Activated CD8-positive, alpha-beta T cell treated with anti-CD3 and anti-CD28 coated beads, Interleukin-2, amount 10 ng/mL, durations not matched to agents 7 days and 5 days (primary cell): ENCODE measurements around the gene FOXP4. TPM values are rescaled to one million over a fixed set of nuclear protein-coding genes. Genes with fewer than 3 reads are reported as not detected.

ENCODE experiments used
- ATAC-seq: fragments of 150-1000 bp; cut with Tn5 transposase; one replicate; pipeline ENCODE4 v1.10.0; 2021; ENCODE audit warnings: moderate library complexity
- CTCF ChIA-PET: fragments of 350-600 bp; sonication (Branson Sonifier 250); formaldehyde crosslinking; loops from one replicate; lab custom pipeline; 2021; ENCODE audit warnings: antibody characterized with exemption; lab: Charles Lee
- POLR2A ChIA-PET: fragments of 350-600 bp; sonication (Branson Sonifier 250); formaldehyde crosslinking; loops from one replicate; lab custom pipeline; 2021; ENCODE audit warnings: antibody characterized with exemption; lab: Charles Lee
- DNase-seq: peaks from one replicate; pipeline ENCODE4 v3.0.0-alpha.2; 2020
- H3K27ac Mint-ChIP-seq: one replicate; pipeline ENCODE4 v1.8.0; 2021; ENCODE audit warnings: mild to moderate bottlenecking, mixed read lengths
- H3K27me3 Mint-ChIP-seq: one replicate; pipeline ENCODE4 v1.8.0; 2021; ENCODE audit warnings: low read depth, mixed read lengths
- H3K36me3 Mint-ChIP-seq: one replicate; pipeline ENCODE4 v1.8.0; 2021; ENCODE audit warnings: low read depth, mixed read lengths
- H3K4me1 Mint-ChIP-seq: one replicate; pipeline ENCODE4 v1.8.0; 2021; ENCODE audit warnings: low read depth, mixed read lengths
- H3K4me3 Mint-ChIP-seq: one replicate; pipeline ENCODE4 v1.8.0; 2021; ENCODE audit warnings: mild to moderate bottlenecking, mixed read lengths
- H3K9me3 Mint-ChIP-seq: one replicate; pipeline ENCODE4 v1.8.0; 2022; ENCODE audit warnings: mixed read lengths; ENCODE audit not compliant: insufficient read depth
- total RNA-seq, 2 experiments: library from RNA; stranded (reverse); gene quantifications; one replicate each; pipeline ENCODE4 v1.2.3, GENCODE V29; 2021

Gene FOXP4
- total RNA-seq, 2 experiments from 2014 or later, result 6.7 to 7.1 TPM

DNA sequence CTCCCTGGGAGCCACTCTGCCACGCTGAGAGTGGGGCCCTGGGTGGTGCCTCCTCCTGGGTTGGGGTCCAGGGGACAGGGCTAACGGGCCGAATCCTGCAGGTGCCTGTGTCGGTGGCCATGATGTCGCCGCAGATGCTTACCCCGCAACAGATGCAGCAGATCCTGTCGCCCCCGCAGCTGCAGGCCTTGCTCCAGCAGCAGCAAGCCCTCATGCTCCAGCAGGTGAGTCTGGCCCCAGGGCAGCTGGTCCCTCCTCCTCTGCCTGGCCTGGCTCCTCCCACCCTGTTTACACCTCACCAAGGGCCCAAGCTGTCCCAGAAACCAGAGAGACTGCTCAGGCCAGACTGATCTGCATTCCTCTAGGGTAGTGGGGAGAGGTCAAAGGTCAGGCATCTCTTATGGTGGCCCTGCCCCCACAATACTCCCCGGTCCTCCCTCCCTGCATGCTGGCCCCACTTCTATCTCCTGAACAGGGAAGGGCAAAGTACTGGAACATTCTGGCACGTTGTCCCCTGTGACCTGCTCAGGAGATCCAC is 38.6 kb downstream of the FOXP4 start:
- ChIA-PET POLR2A (no interaction called here), CTCF (no interaction called here)
- H3K4me3 Mint-ChIP-seq, result no peak overlapping the region
- no peak for ATAC-seq
- H3K9me3 Mint-ChIP-seq, result no peaks in the 10 kb centered on the region
- H3K36me3 Mint-ChIP-seq, result no peaks in the 10 kb centered on the region
- H3K27ac Mint-ChIP-seq, result no peak overlapping the region
- peaks cover 5% of the 10 kb centered on the region for H3K4me1 Mint-ChIP-seq
- no peaks in the 10 kb centered on the region for H3K27me3 Mint-ChIP-seq
- no peak for DNase-seq

DNA sequence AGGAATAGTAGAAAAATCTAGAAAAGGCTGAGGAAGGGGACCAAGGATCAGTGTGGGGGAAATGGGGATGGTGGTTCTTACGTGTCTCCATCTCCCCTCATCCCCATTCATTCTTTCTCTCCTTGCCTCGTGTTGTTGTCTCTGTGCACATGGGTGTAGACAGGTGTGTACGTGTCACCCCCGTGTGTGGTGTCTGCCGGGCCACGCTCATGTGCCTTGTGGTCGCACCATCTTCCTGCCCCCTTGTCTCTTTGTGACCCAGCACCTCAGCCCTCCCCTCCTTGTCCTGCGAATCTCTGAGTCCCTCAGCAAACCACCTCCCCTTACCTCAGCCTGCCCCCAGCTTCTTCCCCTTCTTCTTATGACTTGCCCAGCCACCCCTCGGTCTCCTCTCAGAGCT is 39.4 kb downstream of the FOXP4 start:
- H3K4me1 Mint-ChIP-seq, result peaks cover 5% of the 10 kb centered on the region
- H3K27me3 Mint-ChIP-seq, result no peaks in the 10 kb centered on the region
- no peak for DNase-seq
- no peak overlapping the region for H3K27ac Mint-ChIP-seq
- CTCF ChIA-PET, result no interaction called here
- no peaks in the 10 kb centered on the region for H3K36me3 Mint-ChIP-seq
- no peak overlapping the region for H3K4me3 Mint-ChIP-seq
- H3K9me3 Mint-ChIP-seq, result no peaks in the 10 kb centered on the region
- POLR2A ChIA-PET, result no interaction called here
- ATAC-seq, result no peak

DNA sequence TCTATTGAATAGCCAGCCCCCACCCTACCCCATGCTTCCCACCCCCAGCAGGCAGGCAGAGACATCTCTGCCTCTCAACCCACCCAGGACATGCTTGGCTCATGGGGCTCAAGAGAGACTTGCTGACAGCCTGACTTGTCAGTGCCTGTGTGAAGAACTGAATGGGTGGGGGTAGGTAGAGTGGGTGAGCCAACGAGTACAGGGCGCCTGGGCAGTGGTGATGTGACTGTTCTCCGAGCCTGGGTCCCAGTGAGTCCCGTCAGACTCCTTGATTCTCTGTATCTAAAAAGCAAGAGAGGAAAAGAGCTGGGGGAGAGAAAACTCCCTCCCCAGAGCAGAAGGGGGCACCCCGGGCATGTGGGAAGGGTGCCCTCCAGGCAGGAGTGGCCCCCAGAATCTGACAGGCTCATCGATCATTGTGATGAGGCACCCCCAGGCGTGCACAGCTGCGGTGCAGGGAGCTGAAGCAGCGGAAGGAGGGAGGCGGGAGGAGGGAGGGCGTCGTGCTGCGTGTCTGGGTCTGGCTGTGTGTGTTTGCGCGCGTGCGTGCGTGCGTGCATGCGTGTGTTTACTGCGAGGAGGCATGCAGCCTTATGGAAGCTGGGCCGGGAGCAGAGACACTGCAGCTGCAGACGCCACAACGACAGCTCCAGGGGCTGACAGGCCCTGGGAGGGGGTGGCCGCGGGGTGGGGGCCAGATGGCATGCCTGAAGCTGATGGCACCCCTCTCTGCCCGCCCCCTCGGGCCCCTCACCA is 40.2 kb downstream of the FOXP4 start:
- no peak overlapping the region for H3K27ac Mint-ChIP-seq
- H3K4me3 Mint-ChIP-seq, result no peak overlapping the region
- ChIA-PET POLR2A (no interaction called here), CTCF (no interaction called here)
- peaks cover 5% of the 10 kb centered on the region for H3K4me1 Mint-ChIP-seq
- H3K36me3 Mint-ChIP-seq, result no peaks in the 10 kb centered on the region
- H3K9me3 Mint-ChIP-seq, result no peaks in the 10 kb centered on the region
- ATAC-seq, result no peak
- DNase-seq, result no peak
- no peaks in the 10 kb centered on the region for H3K27me3 Mint-ChIP-seq

DNA sequence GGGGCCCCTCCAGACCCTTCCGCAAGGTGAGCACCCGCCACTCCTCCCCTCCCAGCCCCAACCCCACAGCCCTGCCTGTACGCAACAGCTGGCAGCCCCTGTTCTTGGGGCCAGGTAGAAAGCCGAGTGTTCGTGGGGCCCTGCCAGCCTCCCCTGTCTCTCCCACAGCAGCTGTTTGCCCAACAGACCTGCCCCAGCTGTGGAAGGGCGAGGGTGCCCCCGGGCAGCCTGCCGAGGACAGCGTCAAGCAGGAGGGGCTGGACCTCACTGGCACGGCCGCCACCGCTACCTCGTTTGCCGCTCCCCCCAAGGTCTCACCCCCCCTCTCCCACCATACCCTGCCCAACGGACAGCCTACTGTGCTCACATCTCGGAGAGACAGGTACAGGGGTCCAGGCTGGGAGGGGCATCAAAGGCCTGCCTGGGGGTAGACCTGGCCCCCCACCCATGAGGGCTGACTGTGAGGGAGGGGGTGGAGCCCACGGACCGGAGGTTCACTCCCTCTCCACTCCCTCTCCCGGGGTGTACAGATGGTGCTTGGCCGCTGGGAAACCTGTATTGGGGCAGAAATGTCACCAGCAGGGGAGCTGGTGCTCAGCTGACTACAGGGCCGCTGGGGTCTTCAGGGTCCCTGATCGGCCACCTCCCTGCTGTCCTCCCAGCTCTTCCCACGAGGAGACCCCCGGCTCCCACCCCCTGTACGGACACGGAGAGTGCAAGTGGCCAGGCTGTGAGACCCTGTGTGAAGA is 41.1 kb downstream of the FOXP4 start:
- no peak overlapping the region for H3K4me3 Mint-ChIP-seq
- H3K9me3 Mint-ChIP-seq, result no peaks in the 10 kb centered on the region
- H3K36me3 Mint-ChIP-seq, result no peaks in the 10 kb centered on the region
- ChIA-PET CTCF (interaction anchor here (1.0 kb wide), 1 partner anchor 102 kb away, joined by 3 read pairs; no protein-coding TSS in a partner anchor), POLR2A (no interaction called here)
- no peak for DNase-seq
- no peak for ATAC-seq
- no peaks in the 10 kb centered on the region for H3K27me3 Mint-ChIP-seq
- H3K4me1 Mint-ChIP-seq, result peaks cover 5% of the 10 kb centered on the region
- no peak overlapping the region for H3K27ac Mint-ChIP-seq

DNA sequence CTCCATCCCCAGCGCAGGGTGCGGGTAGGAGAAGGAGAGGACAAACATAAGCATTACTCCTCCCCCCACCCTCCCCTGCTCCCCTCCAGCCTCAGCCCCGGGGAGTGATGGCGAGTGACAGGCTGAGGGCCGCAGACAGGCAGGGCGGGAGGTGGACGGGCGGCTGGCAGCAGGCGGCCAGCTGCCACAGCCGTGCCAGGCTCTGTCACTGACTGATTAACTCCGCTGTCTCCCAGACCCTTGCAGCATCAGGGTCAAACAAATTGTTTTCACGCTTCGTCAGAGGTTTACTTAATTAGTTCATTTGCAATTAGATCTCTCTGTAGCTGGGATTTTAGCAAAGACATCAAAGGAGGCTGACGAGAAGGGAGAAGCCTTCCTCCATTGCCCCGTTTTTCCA is 41.9 kb downstream of the FOXP4 start:
- no peaks in the 10 kb centered on the region for H3K36me3 Mint-ChIP-seq
- POLR2A ChIA-PET, result no interaction called here
- no peaks in the 10 kb centered on the region for H3K9me3 Mint-ChIP-seq
- peaks cover 5% of the 10 kb centered on the region for H3K4me1 Mint-ChIP-seq
- H3K4me3 Mint-ChIP-seq, result no peak overlapping the region
- no peaks in the 10 kb centered on the region for H3K27me3 Mint-ChIP-seq
- no peak for DNase-seq
- no peak for ATAC-seq
- CTCF ChIA-PET, result interaction anchor here (1.0 to 1.9 kb wide), 3 partner anchors 103 to 220 kb away, joined by 3 to 10 read pairs (median 8); no protein-coding TSS in a partner anchor
- no peak overlapping the region for H3K27ac Mint-ChIP-seq

DNA sequence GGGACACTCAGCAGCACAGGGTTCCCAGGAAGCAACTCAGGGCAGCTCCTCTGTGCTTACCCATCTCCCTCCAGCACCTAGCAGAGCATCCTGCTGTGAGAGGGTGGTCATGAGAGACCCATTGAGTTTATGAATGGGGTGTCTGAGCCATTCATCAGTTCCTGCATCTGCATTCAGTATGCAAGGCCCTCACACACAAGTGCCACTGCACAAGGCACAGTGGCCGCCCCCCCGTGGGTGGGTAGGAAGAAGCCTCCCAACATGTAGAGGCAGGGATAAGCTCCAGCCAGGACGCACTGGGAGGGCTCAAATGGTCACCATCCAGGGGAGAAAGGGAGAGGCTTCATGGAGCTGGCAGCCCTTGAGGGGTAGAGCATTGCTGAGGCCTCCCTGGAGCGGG is 43.0 kb downstream of the FOXP4 start:
- Mint-ChIP-seq H3K27ac (no peak overlapping the region), H3K4me3 (no peak overlapping the region), H3K27me3 (no peaks in the 10 kb centered on the region), H3K9me3 (no peaks in the 10 kb centered on the region), H3K4me1 (peaks cover 5% of the 10 kb centered on the region), H3K36me3 (no peaks in the 10 kb centered on the region)
- CTCF ChIA-PET, result interaction anchor here (1.2 to 1.9 kb wide), 3 partner anchors 163 to 221 kb away, joined by 3 to 10 read pairs (median 8); no protein-coding TSS in a partner anchor
- ATAC-seq (no peak), DNase-seq (no peak)
- POLR2A ChIA-PET, result no interaction called here

DNA sequence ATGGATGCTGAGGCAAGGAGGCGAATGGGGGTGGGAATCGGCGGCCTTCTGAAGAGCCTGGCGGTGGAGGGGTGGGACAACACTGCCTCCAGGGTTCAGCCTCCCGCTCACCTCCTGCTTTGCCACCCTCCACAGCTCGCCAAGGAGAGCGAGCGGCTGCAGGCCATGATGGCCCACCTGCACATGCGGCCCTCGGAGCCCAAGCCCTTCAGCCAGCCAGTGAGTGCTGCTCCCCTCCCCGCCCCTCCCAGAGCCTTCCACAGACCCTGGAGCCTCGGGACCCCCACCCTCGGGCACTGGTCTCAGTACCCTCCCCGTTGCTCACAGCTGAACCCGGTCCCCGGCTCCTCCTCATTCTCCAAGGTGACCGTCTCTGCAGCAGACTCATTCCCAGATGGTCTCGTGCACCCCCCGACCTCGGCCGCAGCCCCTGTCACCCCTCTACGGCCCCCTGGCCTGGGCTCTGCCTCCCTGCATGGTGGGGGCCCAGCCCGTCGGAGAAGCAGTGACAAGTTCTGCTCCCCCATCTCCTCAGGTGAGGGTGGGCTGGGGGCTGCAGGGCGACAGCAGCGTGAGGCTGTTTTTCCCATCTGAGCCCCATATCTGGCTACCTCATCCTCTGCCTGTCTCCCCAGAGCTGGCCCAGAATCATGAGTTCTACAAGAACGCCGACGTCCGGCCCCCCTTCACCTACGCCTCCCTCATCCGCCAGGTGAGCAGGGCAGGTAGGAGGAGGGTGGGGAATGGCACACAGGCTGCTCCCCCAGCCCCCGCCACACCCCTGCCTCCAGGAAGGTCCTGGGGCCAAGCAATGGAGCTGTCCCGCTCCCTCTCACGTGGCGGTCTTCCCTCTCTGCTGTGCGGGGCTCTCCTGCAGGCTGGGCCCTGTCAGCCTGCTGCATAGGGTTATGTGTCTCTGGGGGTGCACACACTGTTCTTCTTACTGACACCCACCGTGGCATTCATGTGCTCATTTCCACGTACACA is 43.7 kb downstream of the FOXP4 start:
- POLR2A ChIA-PET, result no interaction called here
- H3K27me3 Mint-ChIP-seq, result no peaks in the 10 kb centered on the region
- H3K36me3 Mint-ChIP-seq, result no peaks in the 10 kb centered on the region
- no peak for DNase-seq
- H3K4me1 Mint-ChIP-seq, result peaks cover 5% of the 10 kb centered on the region
- no peak overlapping the region for H3K27ac Mint-ChIP-seq
- H3K4me3 Mint-ChIP-seq, result no peak overlapping the region
- no peak for ATAC-seq
- CTCF ChIA-PET, result interaction anchor here (1.2 to 5.3 kb wide), 5 partner anchors 128 to 222 kb away, joined by 3 to 51 read pairs (median 8); no protein-coding TSS in a partner anchor
- H3K9me3 Mint-ChIP-seq, result no peaks in the 10 kb centered on the region

DNA sequence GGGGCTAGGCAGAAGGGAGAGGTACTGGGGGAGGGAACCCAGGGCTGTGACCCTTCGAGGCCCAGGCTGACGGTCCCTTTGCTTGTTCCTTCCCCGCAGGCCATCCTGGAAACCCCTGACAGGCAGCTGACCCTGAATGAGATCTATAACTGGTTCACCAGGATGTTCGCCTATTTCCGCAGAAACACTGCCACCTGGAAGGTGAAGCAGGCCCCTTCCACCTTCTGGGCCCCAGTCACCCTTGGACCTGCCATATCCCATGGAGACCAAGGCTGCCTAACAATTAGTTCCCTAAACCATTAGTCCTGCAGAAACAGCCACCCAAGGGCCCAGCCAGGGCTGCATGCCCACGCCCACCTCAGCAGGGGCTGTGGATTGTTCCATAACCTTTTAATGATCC is 44.9 kb downstream of the FOXP4 start:
- no peak for ATAC-seq
- Mint-ChIP-seq H3K9me3 (no peaks in the 10 kb centered on the region), H3K27ac (no peak overlapping the region), H3K36me3 (no peaks in the 10 kb centered on the region), H3K4me3 (no peak overlapping the region), H3K4me1 (no peaks in the 10 kb centered on the region), H3K27me3 (no peaks in the 10 kb centered on the region)
- POLR2A ChIA-PET, result no interaction called here
- CTCF ChIA-PET, result interaction anchor here (0.8 to 5.3 kb wide), 5 partner anchors 129 to 223 kb away, joined by 3 to 51 read pairs (median 6); no protein-coding TSS in a partner anchor
- no peak for DNase-seq

DNA sequence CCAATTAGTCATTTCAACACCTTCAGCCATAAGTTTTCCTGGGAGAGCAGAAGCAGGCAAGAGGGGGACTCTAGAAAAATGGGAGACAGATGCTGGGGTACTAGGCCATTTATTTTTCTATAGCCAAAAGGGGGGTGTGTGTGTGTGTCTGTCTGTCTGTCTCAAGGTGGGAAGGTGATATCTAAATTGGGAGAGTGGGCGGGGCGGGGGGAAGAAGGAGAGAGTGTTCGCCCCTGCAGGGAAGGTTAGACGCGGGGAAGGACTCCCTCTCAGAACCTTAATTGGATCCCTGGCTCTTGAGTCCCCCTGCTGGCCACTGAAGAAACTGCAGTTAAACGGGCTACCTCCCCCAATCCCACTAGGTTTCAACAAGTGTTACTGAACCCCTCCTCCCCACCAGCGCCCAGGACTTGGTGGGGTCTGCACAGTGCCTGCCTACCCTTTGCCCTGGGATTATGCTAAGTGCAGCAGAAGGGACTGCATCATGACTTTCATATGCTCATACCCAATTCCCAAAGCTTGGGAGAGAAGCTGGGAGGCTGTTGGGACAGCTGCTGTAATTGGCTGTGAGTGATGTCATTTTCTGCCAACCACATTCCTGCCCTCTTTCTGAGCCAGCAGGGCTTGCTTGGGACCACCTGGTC is 45.8 kb downstream of the FOXP4 start:
- Mint-ChIP-seq H3K4me1 (no peaks in the 10 kb centered on the region), H3K27me3 (no peaks in the 10 kb centered on the region), H3K27ac (no peak overlapping the region), H3K9me3 (no peaks in the 10 kb centered on the region), H3K4me3 (no peak overlapping the region), H3K36me3 (no peaks in the 10 kb centered on the region)
- POLR2A ChIA-PET, result no interaction called here
- CTCF ChIA-PET, result interaction anchor here (0.6 to 5.3 kb wide), 6 partner anchors 129 to 224 kb away, joined by 3 to 51 read pairs (median 4); no protein-coding TSS in a partner anchor
- ATAC-seq (peak; percentile 77), DNase-seq (peak; percentile 85)

DNA sequence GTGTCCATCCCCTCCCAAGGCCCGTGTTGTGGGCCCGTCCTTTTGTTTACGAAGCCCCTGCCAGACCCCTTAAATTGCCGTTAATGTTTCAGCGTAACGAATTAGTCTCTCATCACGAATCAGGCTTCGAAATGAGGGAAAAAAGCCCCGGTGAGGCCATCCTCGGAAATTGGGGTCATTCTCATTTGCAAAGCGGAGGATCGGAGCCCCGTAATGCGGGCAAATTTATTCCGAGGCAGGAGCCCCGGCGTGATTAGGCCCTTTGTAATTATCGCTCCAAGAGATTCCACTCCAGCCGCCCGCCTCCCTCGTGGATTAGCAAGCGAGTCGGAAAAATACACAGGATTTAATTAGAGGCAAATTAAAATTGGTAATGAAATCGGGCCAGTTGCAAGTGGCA is 47.2 kb downstream of the FOXP4 start:
- no peaks in the 10 kb centered on the region for H3K36me3 Mint-ChIP-seq
- DNase-seq (no peak), ATAC-seq (no peak)
- H3K27ac Mint-ChIP-seq, result no peak overlapping the region
- no peaks in the 10 kb centered on the region for H3K4me1 Mint-ChIP-seq
- no peak overlapping the region for H3K4me3 Mint-ChIP-seq
- CTCF ChIA-PET, result interaction anchor here (1.6 to 5.3 kb wide), 3 partner anchors 9 to 225 kb away, joined by 5 to 51 read pairs (median 13); no protein-coding TSS in a partner anchor
- H3K9me3 Mint-ChIP-seq, result no peaks in the 10 kb centered on the region
- no peaks in the 10 kb centered on the region for H3K27me3 Mint-ChIP-seq
- POLR2A ChIA-PET, result no interaction called here
